ES-I3 (cell line): ENCODE measurements around the gene NT5C2.
"Not testable (repeated sequence)": the region's sequence is repeated elsewhere in the genome, so short reads cannot be mapped to it uniquely, and the experiment has no call there.

Experiments
- H3K36me3 ChIP-seq: 2 replicates; pipeline ENCODE4 v1.6.1; 2013; ENCODE audit warnings: mild to moderate bottlenecking, low read length, control low read depth, moderate library complexity; ENCODE audit not compliant: insufficient read depth
- H3K4me1 ChIP-seq: 2 replicates; pipeline ENCODE4 v1.6.1; 2013; ENCODE audit warnings: mild to moderate bottlenecking, control low read depth, low read length; ENCODE audit not compliant: insufficient read depth
- H3K9ac ChIP-seq: 2 replicates; pipeline ENCODE4 v1.6.1; 2013; ENCODE audit warnings: low read depth, mild to moderate bottlenecking, low read length, moderate library complexity
- H3K9me3 ChIP-seq: 2 replicates; pipeline ENCODE4 v1.6.1; 2013; ENCODE audit warnings: mild to moderate bottlenecking, low read length, moderate library complexity; ENCODE audit not compliant: control insufficient read depth, insufficient read depth

The NT5C2 gene

DNA sequence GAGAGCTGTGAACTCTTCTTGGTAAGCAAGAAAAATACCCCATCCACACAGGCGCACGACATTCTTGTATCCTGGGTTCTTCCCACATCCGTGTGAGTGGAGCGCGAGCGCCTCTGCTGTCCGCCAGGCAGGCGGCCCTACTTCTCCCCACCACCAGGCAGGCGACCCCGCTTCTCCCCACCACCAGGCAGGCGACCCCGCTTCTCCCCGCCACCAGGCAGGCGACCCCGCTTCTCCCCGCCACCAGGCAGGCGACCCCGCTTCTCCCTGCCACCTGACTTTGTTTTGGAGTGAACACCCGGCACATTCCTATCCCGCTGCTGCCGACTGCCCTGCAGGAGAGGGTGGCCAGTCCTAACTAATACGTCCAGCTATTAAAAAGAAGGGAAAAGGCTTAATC, 120.8 kb downstream of the NT5C2 start:
- Histone ChIP-seq H3K36me3 (no peaks in the 10 kb centered on the region), H3K9me3 (no peaks in the 10 kb centered on the region), H3K4me1 (no peaks in the 10 kb centered on the region)

DNA sequence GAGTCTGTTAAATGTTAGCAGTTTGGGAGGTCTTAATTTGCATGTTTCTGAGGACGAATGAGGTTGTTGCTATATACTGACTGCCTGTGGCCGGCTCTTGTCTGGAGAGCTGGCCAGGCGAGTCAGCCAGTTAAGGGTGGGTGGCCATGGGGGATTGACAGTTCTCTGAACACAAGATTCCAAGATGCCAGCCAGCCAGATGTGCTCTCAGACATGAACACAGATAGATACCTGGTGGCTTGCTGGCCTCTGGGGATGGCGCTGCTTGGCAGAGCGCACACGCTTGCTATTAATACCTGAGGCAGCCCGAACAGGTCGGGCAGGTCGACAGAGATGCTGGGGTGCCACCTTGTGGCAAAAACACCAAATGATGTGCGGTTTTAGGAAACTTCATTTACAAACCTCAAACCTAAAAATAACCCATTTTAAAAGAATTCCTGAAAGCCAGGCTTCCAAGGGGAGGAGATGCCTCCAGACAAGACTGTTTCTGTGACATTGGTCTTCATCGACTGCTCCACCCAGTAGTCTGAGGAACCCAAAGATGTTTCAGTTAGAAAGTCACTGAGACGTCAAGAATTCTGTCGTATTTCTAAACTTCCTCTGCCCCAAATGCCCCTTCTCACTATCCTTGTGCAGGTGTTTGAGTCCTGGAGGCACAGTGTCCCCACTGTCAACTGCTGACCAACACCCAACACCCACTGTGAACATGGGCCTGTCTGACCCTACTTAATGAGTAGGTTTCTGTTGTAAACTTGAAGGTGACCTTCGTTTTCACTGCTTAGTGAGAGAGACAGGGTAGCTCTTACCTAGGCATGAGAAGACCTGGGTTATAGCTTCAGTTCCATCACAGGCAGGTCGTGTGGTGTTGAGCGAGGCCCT, 123.4 kb downstream of the NT5C2 start:
- H3K9me3 ChIP-seq: no peaks in the 10 kb centered on the region
- no peaks in the 10 kb centered on the region for H3K4me1 ChIP-seq
- H3K36me3 ChIP-seq: no peaks in the 10 kb centered on the region
- no peak overlapping the region for H3K9ac ChIP-seq

More for the DNA sequence above, 120.8 kb downstream of the NT5C2 start:
- H3K9ac ChIP-seq: no peak overlapping the region

DNA sequence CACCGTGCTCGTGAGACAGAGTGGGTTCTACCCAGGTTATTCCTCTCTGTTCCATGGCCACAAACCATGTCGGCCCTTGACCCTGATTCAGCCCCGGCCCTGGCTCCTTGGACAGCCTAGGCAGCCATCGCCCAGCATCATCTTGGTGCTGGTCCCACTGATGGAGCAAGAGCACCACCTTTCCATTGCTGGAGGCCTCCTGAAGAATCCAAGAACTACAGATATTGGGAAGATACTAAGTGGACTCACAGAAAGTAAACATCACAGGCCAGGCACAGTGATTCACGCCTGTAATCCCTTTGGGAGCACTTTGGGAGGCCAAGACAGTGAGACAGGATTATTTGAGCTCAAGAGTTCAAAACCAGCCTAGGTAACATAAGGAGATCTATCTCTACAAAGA, 125.1 kb downstream of the NT5C2 start:
- Histone ChIP-seq H3K9me3 (no peaks in the 10 kb centered on the region), H3K4me1 (no peaks in the 10 kb centered on the region), H3K9ac (no peak overlapping the region), H3K36me3 (no peaks in the 10 kb centered on the region)

GRCh38 chr10:103067484-103067883, 125.6 kb downstream of the NT5C2 start:
- no peaks in the 10 kb centered on the region for H3K4me1 ChIP-seq
- no peaks in the 10 kb centered on the region for H3K36me3 ChIP-seq
- no peak overlapping the region for H3K9ac ChIP-seq
- H3K9me3 ChIP-seq: no peaks in the 10 kb centered on the region

DNA sequence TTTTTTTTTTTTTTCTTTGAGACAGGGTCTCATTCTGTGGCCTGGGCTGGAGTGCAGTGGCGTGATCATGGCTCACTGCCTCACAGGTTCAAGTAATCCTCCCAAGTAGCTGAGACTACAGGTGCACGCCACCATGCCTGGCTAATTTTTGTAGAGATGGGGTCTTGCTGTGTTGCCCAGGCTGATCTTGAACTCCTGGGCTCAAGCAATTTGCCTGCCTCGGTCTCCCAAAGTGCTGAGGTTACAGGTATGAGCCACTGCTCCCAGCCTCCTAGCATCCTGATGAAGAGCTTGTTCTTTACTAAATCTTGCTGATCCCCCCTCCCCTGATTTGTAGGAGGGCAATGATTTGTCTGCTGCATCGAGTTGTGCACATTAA, 126.0 kb downstream of the NT5C2 start:
- H3K4me1 ChIP-seq, H3K9ac ChIP-seq, H3K9me3 ChIP-seq, H3K36me3 ChIP-seq: not testable (repeated sequence)

GRCh38 chr10:103066141-103067098, 126.7 kb downstream of the NT5C2 start:
- H3K9me3 ChIP-seq: no peaks in the 10 kb centered on the region
- no peak overlapping the region for H3K9ac ChIP-seq
- no peaks in the 10 kb centered on the region for H3K4me1 ChIP-seq
- no peaks in the 10 kb centered on the region for H3K36me3 ChIP-seq

DNA sequence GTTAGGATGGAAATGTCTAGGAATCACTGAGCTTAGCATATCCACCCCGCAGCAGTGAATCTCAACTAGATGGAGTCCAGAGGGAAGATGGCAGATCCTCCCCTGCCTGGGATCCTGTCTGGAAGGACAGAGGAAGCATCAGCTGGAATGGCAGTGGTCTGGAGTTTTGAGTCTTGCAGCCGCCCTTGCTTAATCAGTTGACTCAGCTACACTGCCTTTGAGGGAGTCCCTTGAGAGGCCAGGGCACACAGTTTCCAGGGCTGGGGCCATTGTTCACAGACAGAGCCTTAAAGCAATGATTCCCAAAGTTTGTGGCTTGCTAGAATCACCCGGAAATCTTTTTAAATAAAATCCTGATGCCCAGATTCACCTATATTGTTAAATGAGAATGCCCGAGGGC, 128.1 kb downstream of the NT5C2 start:
- Histone ChIP-seq H3K4me1 (no peaks in the 10 kb centered on the region), H3K36me3 (no peaks in the 10 kb centered on the region), H3K9me3 (no peaks in the 10 kb centered on the region), H3K9ac (no peak overlapping the region)

GRCh38 chr10:103062854-103063590, 130.1 kb downstream of the NT5C2 start:
- Histone ChIP-seq H3K4me1 (no peaks in the 10 kb centered on the region), H3K36me3 (no peaks in the 10 kb centered on the region), H3K9me3 (no peaks in the 10 kb centered on the region), H3K9ac (no peak overlapping the region)

GRCh38 chr10:103060575-103060974, 132.5 kb downstream of the NT5C2 start:
- Histone ChIP-seq H3K36me3 (no peaks in the 10 kb centered on the region; the same call in 1 of the 2 replicates), H3K9me3 (no peaks in the 10 kb centered on the region), H3K9ac (no peak overlapping the region), H3K4me1 (no peaks in the 10 kb centered on the region)

DNA sequence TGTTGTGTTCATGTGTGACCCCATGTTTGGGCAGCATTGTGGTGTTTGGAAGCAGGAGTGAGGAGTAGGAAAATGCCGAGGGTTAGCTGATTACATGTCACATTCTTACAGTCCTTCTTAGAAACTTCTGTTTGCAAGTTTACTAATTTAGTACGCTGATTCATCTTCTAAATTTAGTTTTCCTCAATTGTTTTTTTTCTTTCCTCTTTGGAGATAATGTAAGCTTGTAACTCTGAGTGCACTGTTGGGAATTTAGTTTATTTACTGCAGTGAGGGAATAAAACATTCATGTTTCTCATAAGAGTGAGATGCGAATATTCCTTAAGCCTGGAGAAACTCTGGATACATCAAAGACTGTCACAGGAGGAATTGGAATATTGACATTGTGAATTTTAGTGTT, 135.0 kb downstream of the NT5C2 start:
- no peaks in the 10 kb centered on the region for H3K9me3 ChIP-seq
- no peaks in the 10 kb centered on the region; the same call in 1 of the 2 replicates for H3K36me3 ChIP-seq
- H3K4me1 ChIP-seq: no peaks in the 10 kb centered on the region
- H3K9ac ChIP-seq: no peak overlapping the region

- no peak overlapping the region for H3K9ac ChIP-seq
- H3K36me3 ChIP-seq: no peaks in the 10 kb centered on the region; the same call in 1 of the 2 replicates
- H3K9me3 ChIP-seq: no peaks in the 10 kb centered on the region
- no peaks in the 10 kb centered on the region for H3K4me1 ChIP-seq
These were observed 138.0 kb downstream of the NT5C2 start for GRCh38 chr10:103055105-103055504.

DNA sequence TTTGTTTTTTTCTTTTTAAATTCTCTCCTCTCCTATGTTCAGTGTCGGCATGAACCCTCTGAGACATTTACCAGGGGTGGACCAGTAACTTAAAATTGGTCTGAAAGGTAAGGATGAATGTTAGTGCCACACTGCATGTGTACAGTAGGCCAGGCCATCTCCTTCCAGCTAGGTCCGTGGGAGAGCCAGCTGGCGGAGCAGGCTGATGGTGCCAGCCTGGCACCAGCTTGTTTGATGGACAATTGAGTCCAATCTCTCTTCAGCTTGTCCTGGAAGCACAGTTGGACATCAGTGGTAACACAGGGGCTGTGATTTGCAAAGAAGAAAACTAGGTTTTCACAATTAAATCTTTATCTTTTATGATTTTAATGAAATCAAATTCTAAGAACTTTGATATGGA, 138.5 kb downstream of the NT5C2 start:
- H3K9ac ChIP-seq: no peak overlapping the region
- no peaks in the 10 kb centered on the region for H3K9me3 ChIP-seq
- H3K36me3 ChIP-seq: no peaks in the 10 kb centered on the region; the same call in 1 of the 2 replicates
- no peaks in the 10 kb centered on the region for H3K4me1 ChIP-seq

GRCh38 chr10:103053659-103054581, 139.2 kb downstream of the NT5C2 start:
- H3K4me1 ChIP-seq: no peaks in the 10 kb centered on the region
- no peak overlapping the region for H3K9ac ChIP-seq
- H3K9me3 ChIP-seq: no peaks in the 10 kb centered on the region
- no peaks in the 10 kb centered on the region; the same call in 1 of the 2 replicates for H3K36me3 ChIP-seq
